Transverse colon (tissue), 4 donors: Measurements from ENCODE around the gene ZHX3.

Source experiments
- CTCF ChIP-seq, 5 experiments: fragments of 200-600 bp in 3 of 5; fragments of 450-650 bp in 2 of 5; sonication (generic) in 3 of 5; IDR thresholded peaks; 1 replicate in 2 of 5; 2 replicates in 3 of 5; pipeline ENCODE4 v1.5.1; 2016 to 2017; ENCODE audit warnings: antibody characterized with exemption in 5 of 5, inconsistent platforms in 3 of 5, mild to moderate bottlenecking in 2 of 5, moderate library complexity in 1 of 5
- POLR2AphosphoS5 ChIP-seq, 3 donors: sonication (generic); formaldehyde crosslinking; IDR thresholded peaks; one replicate each; pipeline ENCODE4 v1.6.1; 2016; ENCODE audit warnings: antibody characterized with exemption in 3 of 3

- TF ChIP-seq POLR2AphosphoS5 (IDR thresholded peaks at IDR 0.05) (no peak), CTCF (IDR thresholded peaks at IDR 0.05) (no peak)
Measured at GRCh38 chr20:41165001-41165882, 152.3 kb downstream of the ZHX3 start.
